Chondrocyte (in vitro differentiated cells): ENCODE measurements around the gene COQ7. TPM values are rescaled to one million over a fixed set of nuclear protein-coding genes. Genes with fewer than 3 reads are reported as not detected.

ENCODE experiments used
- DNase-seq: peaks from one replicate; pipeline ENCODE4 v3.0.0; 2021; ENCODE audit warnings: mixed read lengths, low spot score
- H3K27ac Mint-ChIP-seq: one replicate; pipeline ENCODE4 v1.8.0; 2021; ENCODE audit warnings: mild to moderate bottlenecking, moderate library complexity, mixed read lengths; ENCODE audit not compliant: unreplicated experiment
- H3K27me3 Mint-ChIP-seq: 2 replicates; pipeline ENCODE4 v1.8.0; 2021; ENCODE audit warnings: low read depth, mixed read lengths
- H3K36me3 Mint-ChIP-seq: 2 replicates; pipeline ENCODE4 v1.8.0; 2021; ENCODE audit warnings: low read depth, mixed read lengths
- H3K4me1 Mint-ChIP-seq: 2 replicates; pipeline ENCODE4 v1.8.0; 2021; ENCODE audit warnings: low read depth, mild to moderate bottlenecking, mixed read lengths
- H3K4me3 Mint-ChIP-seq: one replicate; pipeline ENCODE4 v1.8.0; 2021; ENCODE audit warnings: mild to moderate bottlenecking, moderate library complexity, mixed read lengths; ENCODE audit not compliant: unreplicated experiment
- H3K9me3 Mint-ChIP-seq: 2 replicates; pipeline ENCODE4 v1.8.0; 2021; ENCODE audit warnings: low read depth, mixed read lengths
- CTCF ChIP-seq: fragments of 200-600 bp; sonication (generic); IDR thresholded peaks from 2 replicates; pipeline ENCODE4 v1.5.0; 2021; ENCODE audit warnings: antibody characterized with exemption, mild to moderate bottlenecking, moderate library complexity
- long read RNA-seq: library from polyadenylated mRNA; stranded (forward); transcript quantifications from one replicate; pipeline ENCODE4 v2.0.0, GENCODE V29; 2021
- total RNA-seq: library from RNA; stranded (reverse); gene quantifications from 3 replicates; pipeline ENCODE4 v1.2.1, GENCODE V29; 2021

Gene COQ7
- total RNA-seq, result 19.2 to 20.7 TPM (median 20.6 TPM) in 3 replicates
- long read RNA-seq, transcript COQ7-201 (6 exons, 2,657 nt), result major isoform, 20 of 33 reads
- long read RNA-seq, partial matches to known transcripts, result 2 of 33 reads
- long read RNA-seq, other reads (novel, unspliced or antisense), result 7 of 33 reads

GRCh38 chr16:19067349-19068236 lies at the start of gene COQ7:
TSS of gene COQ7 (plus strand) at chr16:19067614. CDS start at chr16:19067665, 51 bp downstream.
- peak; percentile 12 for TF ChIP-seq CTCF
- Mint-ChIP-seq H3K9me3 (no peaks in the 10 kb centered on the region), H3K4me3 (peak within 1 kb of the TSS; percentile 91), H3K27me3 (no peaks in the 10 kb centered on the region), H3K4me1 (peaks cover 21% of the 10 kb centered on the region), H3K36me3 (no peaks in the 10 kb centered on the region), H3K27ac (peak within 1 kb of the TSS; percentile 99)
- peak; percentile 99 for DNase-seq

- no peaks in the 10 kb centered on the region for H3K4me1 Mint-ChIP-seq
- TF ChIP-seq CTCF, result no peak
- no peaks in the 10 kb centered on the region for H3K27me3 Mint-ChIP-seq
- H3K4me3 Mint-ChIP-seq, result no peak overlapping the region
- H3K27ac Mint-ChIP-seq, result no peak overlapping the region
- no peak for DNase-seq
- peaks cover 11% of the 10 kb centered on the region for H3K9me3 Mint-ChIP-seq
- peaks cover 8% of the 10 kb centered on the region for H3K36me3 Mint-ChIP-seq
These were observed 46.7 kb upstream of the COQ7 start for GRCh38 chr16:19020689-19021088.

- Mint-ChIP-seq H3K36me3 (peaks cover 8% of the 10 kb centered on the region), H3K27ac (no peak overlapping the region), H3K27me3 (no peaks in the 10 kb centered on the region), H3K4me3 (no peak overlapping the region), H3K9me3 (peaks cover 11% of the 10 kb centered on the region), H3K4me1 (no peaks in the 10 kb centered on the region)
- DNase-seq, result no peak
- TF ChIP-seq CTCF, result no peak
These were observed 45.7 kb upstream of the COQ7 start for GRCh38 chr16:19021747-19022146.

GRCh38 chr16:19027416-19027815 lies 40.0 kb upstream of the COQ7 start:
- Mint-ChIP-seq H3K4me1 (no peaks in the 10 kb centered on the region), H3K27me3 (no peaks in the 10 kb centered on the region), H3K36me3 (peaks cover 4% of the 10 kb centered on the region), H3K27ac (no peak overlapping the region), H3K9me3 (no peaks in the 10 kb centered on the region), H3K4me3 (no peak overlapping the region)
- TF ChIP-seq CTCF, result no peak
- no peak for DNase-seq

- H3K27me3 Mint-ChIP-seq, result no peaks in the 10 kb centered on the region
- H3K4me1 Mint-ChIP-seq, result no peaks in the 10 kb centered on the region
- H3K36me3 Mint-ChIP-seq, result peaks cover 6% of the 10 kb centered on the region
- no peak overlapping the region for H3K4me3 Mint-ChIP-seq
- peaks cover 5% of the 10 kb centered on the region for H3K9me3 Mint-ChIP-seq
- H3K27ac Mint-ChIP-seq, result no peak overlapping the region
- no peak for TF ChIP-seq CTCF
- no peak for DNase-seq
These were observed 37.4 kb upstream of the COQ7 start for GRCh38 chr16:19029980-19030379.
